Endothelial cell of umbilical vein (primary cell): ENCODE measurements around the gene FIZ1. TPM values are rescaled to one million over a fixed set of nuclear protein-coding genes. Genes with fewer than 3 reads are reported as not detected.

Source experiments
- BruUV-seq: library from RNA; stranded (reverse); fragments of 400-500 nt; replicated peaks from 2 replicates; lab custom pipeline; 2021; lab: Mats Ljungman, UMichigan
- CTCF ChIA-PET: fragments of 300-600, 350-600 bp; sonication (Branson Sonifier 250); formaldehyde crosslinking; loops from one replicate; lab custom pipeline; 2021; ENCODE audit warnings: antibody characterized with exemption, inconsistent platforms; lab: Charles Lee
- POLR2A ChIA-PET: fragments of 300-600, 350-600 bp; sonication (Branson Sonifier 250); formaldehyde crosslinking; loops from one replicate; lab custom pipeline; 2021; ENCODE audit warnings: antibody characterized with exemption, inconsistent platforms; lab: Charles Lee
- DNase-seq: peaks from one replicate; pipeline ENCODE4 v3.0.0-alpha.2; 2011; ENCODE audit warnings: low read depth, low spot score
- FAIRE-seq: peaks from 2 replicates; lab custom pipeline; 2011; peaks lifted over from hg19 to GRCh38; lab: Jason Lieb, UNC
- H2AFZ ChIP-seq: 2 replicates; pipeline ENCODE4 v1.6.0; 2012; ENCODE audit warnings: low read depth, low read length, control low read depth, inconsistent platforms
- H3K27ac ChIP-seq: 2 replicates; pipeline ENCODE4 v1.5.1; 2011; ENCODE audit warnings: low read depth, mild to moderate bottlenecking, control low read depth, low read length, moderate library complexity; ENCODE audit not compliant: insufficient read depth
- H3K27me3 ChIP-seq, 2 experiments: 2 replicates each; pipeline versions ENCODE4 v1.6.0 to v1.6.1; 2011; ENCODE audit warnings: low read length in 2 of 2, mixed read lengths in 1 of 2; ENCODE audit not compliant: control insufficient read depth in 2 of 2, insufficient read depth in 2 of 2
- H3K36me3 ChIP-seq, 2 experiments: 2 replicates in 1 of 2; 3 replicates in 1 of 2; pipeline ENCODE4 v1.5.1; 2011; ENCODE audit warnings: low read length in 2 of 2, mild to moderate bottlenecking in 1 of 2, moderate library complexity in 1 of 2; ENCODE audit not compliant: control insufficient read depth in 2 of 2, insufficient read depth in 2 of 2; ENCODE audit errors: extremely low read depth in 1 of 2
- H3K4me1 ChIP-seq: 3 replicates; pipeline ENCODE4 v1.5.1; 2011; ENCODE audit warnings: mild to moderate bottlenecking, low read length; ENCODE audit not compliant: control insufficient read depth, insufficient read depth; ENCODE audit errors: extremely low read depth
- H3K4me2 ChIP-seq: 2 replicates; pipeline ENCODE4 v1.6.1; 2011; ENCODE audit warnings: low read length, control low read depth, mixed read lengths; ENCODE audit not compliant: insufficient read depth
- H3K4me3 ChIP-seq, 3 experiments: fragments of 200-600 bp in 1 of 3; sonication (generic), shearing (Covaris generic) in 1 of 3; replicated peaks in 1 of 3; 2 replicates each; pipeline ENCODE4 v1.5.1; 2011 to 2016; ENCODE audit warnings: control low read depth in 3 of 3, low read length in 3 of 3, mild to moderate bottlenecking in 2 of 3, inconsistent platforms in 1 of 3, low read depth in 1 of 3, moderate library complexity in 1 of 3; ENCODE audit not compliant: insufficient read depth in 1 of 3
- H3K79me2 ChIP-seq: 2 replicates; pipeline ENCODE4 v1.6.0; 2012; ENCODE audit warnings: low read length, inconsistent platforms; ENCODE audit not compliant: control insufficient read depth, insufficient read depth
- H3K9ac ChIP-seq: replicated peaks from 2 replicates; pipeline ENCODE3; 2011; ENCODE audit warnings: low read length, control low read depth; ENCODE audit not compliant: insufficient read depth; ENCODE audit errors: extremely low read depth
- H3K9me1 ChIP-seq: replicated peaks from 3 replicates; pipeline ENCODE4 v1.6.0; 2011; ENCODE audit warnings: mild to moderate bottlenecking, low read length; ENCODE audit not compliant: control insufficient read depth, insufficient read depth; ENCODE audit errors: extremely low read depth
- H3K9me3 ChIP-seq: replicated peaks from 2 replicates; pipeline ENCODE4 v1.5.1; 2012; ENCODE audit warnings: low read length, inconsistent platforms; ENCODE audit not compliant: control insufficient read depth, insufficient read depth
- H4K20me1 ChIP-seq: replicated peaks from 2 replicates; pipeline ENCODE3; 2011; ENCODE audit warnings: mild to moderate bottlenecking, low read length; ENCODE audit not compliant: control insufficient read depth, insufficient read depth; ENCODE audit errors: extremely low read depth
- EZH2 ChIP-seq: IDR thresholded peaks from 2 replicates; pipeline ENCODE4 v1.6.1; 2012; ENCODE audit warnings: borderline replicate concordance, low read depth, mild to moderate bottlenecking, moderate library complexity, low read length, inconsistent platforms; ENCODE audit not compliant: severe bottlenecking
- FOS ChIP-seq: IDR thresholded peaks from 2 replicates; pipeline ENCODE4 v1.6.1; 2011; ENCODE audit warnings: mild to moderate bottlenecking, low read length, moderate library complexity, borderline replicate concordance; ENCODE audit not compliant: insufficient read depth
- GATA2 ChIP-seq: IDR thresholded peaks from 2 replicates; pipeline ENCODE4 v1.7.0; 2011; ENCODE audit warnings: low read depth, mild to moderate bottlenecking, moderate library complexity, mixed read lengths, low read length; ENCODE audit not compliant: insufficient read length, insufficient read depth
- JUN ChIP-seq: IDR thresholded peaks from 2 replicates; pipeline ENCODE4 v1.6.1; 2011; ENCODE audit warnings: borderline replicate concordance, low read depth; ENCODE audit not compliant: insufficient read length, insufficient read depth
- MYC ChIP-seq: IDR thresholded peaks from one replicate; pipeline ENCODE4 v1.6.1; 2011; ENCODE audit warnings: mild to moderate bottlenecking, low read depth, low read length
- POLR2A ChIP-seq: IDR thresholded peaks from 2 replicates; pipeline ENCODE4 v1.6.1; 2012; ENCODE audit warnings: low read depth, mild to moderate bottlenecking, control low read depth, low read length
- POLR2AphosphoS5 ChIP-seq: IDR thresholded peaks from 2 replicates; pipeline ENCODE4 v1.6.1; 2012; ENCODE audit warnings: low read depth, mild to moderate bottlenecking, control low read depth, low read length, moderate library complexity; ENCODE audit not compliant: insufficient read depth
- dilution Hi-C: fragments of 300-500 bp; cut with MboI; formaldehyde crosslinking; loops from one replicate; pipeline ENCODE4 v1.15.0; 2019; ENCODE audit warnings: low sequenced_read_pairs; ENCODE audit not compliant: extremely low pct_ligation_motif_present
- intact Hi-C: fragments of 100-400 bp; cut with micrococcal nuclease; formaldehyde crosslinking; loops from one replicate; pipeline ENCODE4 v1.10.0; 2022
- polyA plus RNA-seq, 4 experiments: library from polyadenylated mRNA; depleted of rRNA in 3 of 4; stranded (reverse) in 3 of 4; unstranded in 1 of 4; fragments of >200 nt; gene quantifications; 2 replicates each; pipeline versions ENCODE4 v1.2.1 to v1.2.3, GENCODE V29; 2011 to 2012; ENCODE audit warnings: missing spikeins in 1 of 4
- total RNA-seq: library from RNA; stranded (reverse); gene quantifications from 2 replicates; pipeline ENCODE4 v1.2.3, GENCODE V29; 2021
- TF ChIP-seq, protein P1 (sequence below): IDR thresholded peaks from 2 replicates; pipeline ENCODE4 v1.6.1; 2011; ENCODE audit not compliant: insufficient read depth, insufficient read length
- TF ChIP-seq, protein P2 (sequence below), 2 donors: IDR thresholded peaks; 1 replicate in 1 of 2; 2 replicates in 1 of 2; pipeline ENCODE4 v1.5.1; 2011; ENCODE audit warnings: low read length in 2 of 2, mild to moderate bottlenecking in 2 of 2, moderate library complexity in 2 of 2, control low read depth in 1 of 2, inconsistent platforms in 1 of 2, low read depth in 1 of 2; ENCODE audit not compliant: insufficient read depth in 1 of 2; ENCODE audit errors: extremely low read depth in 1 of 2

FIZ1 gene
- total and polyA plus RNA-seq, 2 donors (not counting 3 experiments of a cell fraction or from before 2014, with no cell fraction given) = 6.6 to 15.6 TPM

DNA sequence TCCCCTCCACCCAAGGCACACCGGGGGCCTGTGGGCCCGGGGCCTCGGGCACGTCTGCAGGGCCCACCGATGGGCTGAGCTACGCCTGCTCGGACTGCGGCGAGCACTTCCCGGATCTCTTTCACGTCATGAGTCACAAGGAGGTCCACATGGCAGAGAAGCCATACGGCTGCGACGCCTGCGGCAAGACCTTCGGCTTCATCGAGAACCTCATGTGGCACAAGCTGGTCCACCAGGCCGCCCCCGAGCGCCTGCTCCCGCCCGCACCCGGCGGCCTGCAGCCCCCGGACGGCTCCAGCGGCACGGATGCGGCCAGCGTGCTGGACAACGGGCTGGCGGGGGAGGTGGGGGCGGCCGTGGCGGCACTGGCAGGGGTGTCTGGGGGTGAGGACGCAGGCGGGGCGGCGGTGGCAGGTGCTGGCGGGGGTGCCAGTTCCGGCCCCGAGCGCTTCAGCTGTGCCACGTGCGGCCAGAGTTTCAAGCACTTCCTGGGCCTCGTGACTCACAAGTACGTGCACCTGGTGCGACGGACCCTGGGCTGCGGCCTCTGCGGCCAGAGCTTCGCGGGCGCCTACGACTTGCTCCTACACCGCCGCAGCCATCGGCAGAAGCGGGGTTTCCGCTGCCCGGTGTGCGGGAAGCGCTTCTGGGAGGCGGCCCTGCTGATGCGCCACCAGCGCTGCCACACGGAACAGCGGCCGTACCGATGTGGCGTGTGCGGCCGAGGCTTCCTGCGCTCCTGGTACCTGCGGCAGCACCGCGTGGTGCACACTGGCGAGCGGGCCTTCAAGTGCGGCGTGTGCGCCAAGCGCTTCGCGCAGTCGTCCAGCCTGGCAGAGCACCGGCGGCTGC, 16.5 kb upstream of the FIZ1 start:
- Histone ChIP-seq H3K79me2 (peaks cover 7% of the 10 kb centered on the region), H3K4me3 (no peak overlapping the region), H3K36me3 (peaks cover 2 to 21% of the 10 kb centered on the region in 2 experiments), H3K9ac (no peak overlapping the region), H3K4me2 (no peak overlapping the region), H3K27me3 (no peaks in the 10 kb centered on the region), H2AFZ (no peak overlapping the region), H4K20me1 (no peaks in the 10 kb centered on the region), H3K9me1 (no peaks in the 10 kb centered on the region), H3K27ac (no peak overlapping the region), H3K4me1 (peaks cover 2% of the 10 kb centered on the region), H3K9me3 (no peaks in the 10 kb centered on the region)
- BruUV-seq = no TSS peak
- CTCF ChIA-PET = no interaction called here
- no peak for FAIRE-seq
- no peak for DNase-seq
- no peak for TF ChIP-seq EZH2
- TF ChIP-seq, protein P1, sequence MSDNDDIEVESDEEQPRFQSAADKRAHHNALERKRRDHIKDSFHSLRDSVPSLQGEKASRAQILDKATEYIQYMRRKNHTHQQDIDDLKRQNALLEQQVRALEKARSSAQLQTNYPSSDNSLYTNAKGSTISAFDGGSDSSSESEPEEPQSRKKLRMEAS = no peak
- no peak for TF ChIP-seq MYC
- TF ChIP-seq FOS = no peak
- no peak for TF ChIP-seq POLR2AphosphoS5
- no peak for TF ChIP-seq JUN
- no peak for TF ChIP-seq GATA2
- TF ChIP-seq, protein P2, sequence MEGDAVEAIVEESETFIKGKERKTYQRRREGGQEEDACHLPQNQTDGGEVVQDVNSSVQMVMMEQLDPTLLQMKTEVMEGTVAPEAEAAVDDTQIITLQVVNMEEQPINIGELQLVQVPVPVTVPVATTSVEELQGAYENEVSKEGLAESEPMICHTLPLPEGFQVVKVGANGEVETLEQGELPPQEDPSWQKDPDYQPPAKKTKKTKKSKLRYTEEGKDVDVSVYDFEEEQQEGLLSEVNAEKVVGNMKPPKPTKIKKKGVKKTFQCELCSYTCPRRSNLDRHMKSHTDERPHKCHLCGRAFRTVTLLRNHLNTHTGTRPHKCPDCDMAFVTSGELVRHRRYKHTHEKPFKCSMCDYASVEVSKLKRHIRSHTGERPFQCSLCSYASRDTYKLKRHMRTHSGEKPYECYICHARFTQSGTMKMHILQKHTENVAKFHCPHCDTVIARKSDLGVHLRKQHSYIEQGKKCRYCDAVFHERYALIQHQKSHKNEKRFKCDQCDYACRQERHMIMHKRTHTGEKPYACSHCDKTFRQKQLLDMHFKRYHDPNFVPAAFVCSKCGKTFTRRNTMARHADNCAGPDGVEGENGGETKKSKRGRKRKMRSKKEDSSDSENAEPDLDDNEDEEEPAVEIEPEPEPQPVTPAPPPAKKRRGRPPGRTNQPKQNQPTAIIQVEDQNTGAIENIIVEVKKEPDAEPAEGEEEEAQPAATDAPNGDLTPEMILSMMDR (IDR thresholded peaks at IDR 0.05; ENCODE audit: extremely low read depth in 1 of 2, insufficient read depth in 1 of 2, low read depth in 1 of 2, low read length in 2 of 2) = no peak
- TF ChIP-seq POLR2A = no peak
- dilution Hi-C loops (no loop called here), intact Hi-C loops (no loop called here)
- POLR2A ChIA-PET = no interaction called here
